Hematopoietic multipotent progenitor cell treated with erythropoietin and hydrocortisone succinate and interleukin-3 and kit ligand, for 4 days (in vitro differentiated cells): ENCODE measurements around the gene PPL.
A peak's percentile ranks its signal among the peaks of the same experiment; 100 is the strongest.
"Not testable (repeated sequence)": the region's sequence is repeated elsewhere in the genome, so short reads cannot be mapped to it uniquely, and the experiment has no call there.

Experiments
- DNase-seq: peaks from one replicate; pipeline ENCODE4 v3.0.0-alpha.2; 2015

The PPL gene

DNA sequence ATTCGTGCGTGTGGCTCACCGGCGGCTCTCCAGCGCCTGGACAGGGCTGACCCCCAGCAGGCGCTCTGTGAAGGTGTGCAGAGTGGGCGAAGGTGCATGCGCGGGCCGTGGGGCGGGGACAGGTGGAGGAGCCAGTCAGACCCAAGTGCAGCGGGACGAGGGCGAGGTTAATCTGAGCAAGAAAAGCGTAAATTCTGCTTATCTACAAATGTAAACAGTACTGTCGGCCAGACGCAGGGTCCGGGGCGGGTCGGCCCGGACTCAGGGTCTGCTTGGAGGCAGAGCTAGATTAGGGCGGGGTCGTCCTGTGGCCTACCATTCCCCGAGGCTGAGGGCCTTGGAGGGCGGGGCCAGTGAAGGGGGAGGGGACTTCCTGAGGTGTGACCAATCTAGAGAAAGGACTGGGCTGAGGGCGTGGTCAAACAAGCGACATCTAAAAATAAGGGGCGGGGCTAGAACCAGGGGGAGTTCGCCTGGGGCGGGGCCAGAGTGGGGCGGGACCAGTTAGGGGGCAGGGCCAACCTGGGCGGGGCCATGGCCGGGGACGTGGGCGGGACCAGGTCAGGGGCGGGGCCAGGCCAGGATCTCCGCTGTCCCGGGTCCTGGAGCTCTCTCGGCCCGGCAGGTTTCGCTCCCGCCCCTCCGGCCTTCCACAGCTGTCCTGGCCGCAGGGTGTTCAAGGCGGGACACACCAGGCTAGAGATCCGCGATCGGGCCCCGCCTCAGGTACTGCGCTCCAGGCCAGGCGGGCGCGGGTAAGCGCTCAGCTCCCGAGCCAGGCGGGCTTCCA, 21.0 kb upstream of the PPL start, which contains the start of gene SEC14L5:
Gene SEC14L5 (plus strand): TSS at position 611 of the 790 bp plus-strand sequence. CDS start 994 bp downstream, outside the sequence.
- DNase-seq: peak; percentile 99

- no peak for DNase-seq
Measured at GRCh38 chr16:4957420-4957719, 20.4 kb upstream of the PPL start.

DNA sequence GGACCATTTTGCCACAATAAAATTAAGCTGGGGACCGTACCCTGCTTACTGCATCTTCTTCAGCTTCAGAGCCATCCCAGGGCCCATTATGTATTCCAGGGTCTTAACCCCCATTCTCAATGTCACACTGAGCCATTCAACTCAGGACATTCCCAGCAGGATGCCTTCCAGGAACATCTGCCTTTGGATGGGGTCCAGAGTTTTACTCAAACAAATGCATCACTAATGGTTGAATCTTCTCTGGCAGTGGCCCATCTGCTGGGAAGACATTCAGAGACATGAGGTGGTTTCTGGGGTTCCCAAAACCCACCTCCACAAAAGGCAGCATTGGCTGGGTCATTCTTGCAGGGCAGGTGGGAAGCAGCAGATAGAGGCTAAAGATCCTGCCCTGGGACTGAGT, 17.8 kb upstream of the PPL start:
- no peak for DNase-seq

DNA sequence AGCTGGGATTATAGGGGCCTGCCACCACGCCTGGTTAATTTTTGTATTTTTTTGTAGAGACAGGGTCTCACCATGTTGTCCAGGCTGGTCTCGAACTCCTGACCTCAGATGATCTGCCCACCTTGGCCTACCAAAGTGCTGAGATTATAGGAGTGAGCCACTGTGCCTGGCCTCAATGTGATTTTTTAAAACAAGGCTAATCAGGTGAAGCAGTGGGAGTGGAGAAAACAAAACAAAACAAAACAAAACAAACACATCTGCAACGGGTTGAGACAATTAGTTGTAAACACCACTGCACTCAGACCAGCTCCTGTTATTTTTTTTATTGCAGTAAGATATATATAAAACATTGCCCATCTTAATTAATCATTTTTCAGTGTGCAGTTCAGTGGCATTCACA, 14.6 kb upstream of the PPL start:
- not testable (repeated sequence) for DNase-seq

- no peak for DNase-seq
Measured at GRCh38 chr16:4949986-4950385, 13.0 kb upstream of the PPL start.

GRCh38 chr16:4948903-4949766, 12.2 kb upstream of the PPL start:
- no peak for DNase-seq

DNA sequence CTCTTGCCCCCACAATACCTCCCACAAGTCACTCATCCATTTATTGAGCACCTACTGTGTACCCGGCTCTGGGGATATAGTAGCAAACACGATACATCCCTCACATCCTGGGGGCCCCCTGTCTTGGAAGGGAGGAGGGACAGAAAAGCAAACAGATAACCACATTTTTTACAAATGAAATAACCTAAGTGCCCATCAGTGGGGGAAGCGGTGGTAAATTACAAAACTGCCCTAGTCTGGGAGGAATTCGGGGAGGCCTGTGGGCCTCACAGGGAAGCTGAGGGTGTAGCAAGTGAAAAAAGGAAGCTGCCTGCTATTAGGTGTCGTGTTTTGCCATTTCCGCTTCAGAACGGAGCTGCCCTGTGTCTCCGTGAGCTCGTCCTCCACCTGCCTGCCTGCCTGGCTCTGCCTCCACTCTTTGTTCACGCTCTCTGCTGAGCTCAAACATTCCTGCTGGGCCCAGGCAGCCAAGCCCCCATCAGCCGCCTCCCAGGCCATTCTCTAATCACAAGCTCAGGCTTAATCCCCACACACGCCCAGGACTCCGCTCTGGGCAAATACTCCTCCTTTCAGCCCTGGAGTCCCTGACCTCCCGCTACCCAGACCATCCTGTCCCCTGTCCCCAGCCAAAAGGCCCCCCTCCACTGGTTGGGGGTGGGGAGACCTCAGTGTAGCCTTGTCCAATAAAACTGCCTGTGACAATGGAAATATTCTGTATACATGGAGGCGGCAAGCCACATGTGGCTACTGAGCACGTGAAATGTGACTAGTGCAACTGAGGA, 11.0 kb upstream of the PPL start:
- peak; percentile 50 for DNase-seq

DNA sequence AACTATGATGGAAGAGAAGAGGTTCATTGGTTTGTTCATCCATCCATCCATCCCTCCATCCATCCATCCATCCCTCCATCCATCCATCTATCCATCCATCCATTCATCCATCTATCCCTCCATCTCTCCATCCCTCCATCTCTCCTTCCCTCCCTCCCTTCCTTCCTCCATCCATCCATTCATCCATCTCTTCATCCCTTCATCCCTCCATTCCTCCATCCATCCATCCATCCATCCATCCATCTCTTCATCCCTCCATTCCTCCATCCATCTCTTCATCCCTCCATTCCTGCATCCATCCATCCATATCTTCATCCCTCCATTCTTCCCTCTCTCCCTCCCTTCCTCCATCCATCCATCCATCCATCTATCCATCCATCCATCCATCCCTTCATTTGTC, 10.0 kb upstream of the PPL start:
- DNase-seq: no peak

- DNase-seq: no peak
Measured at GRCh38 chr16:4945560-4946502, 8.9 kb upstream of the PPL start.

DNA sequence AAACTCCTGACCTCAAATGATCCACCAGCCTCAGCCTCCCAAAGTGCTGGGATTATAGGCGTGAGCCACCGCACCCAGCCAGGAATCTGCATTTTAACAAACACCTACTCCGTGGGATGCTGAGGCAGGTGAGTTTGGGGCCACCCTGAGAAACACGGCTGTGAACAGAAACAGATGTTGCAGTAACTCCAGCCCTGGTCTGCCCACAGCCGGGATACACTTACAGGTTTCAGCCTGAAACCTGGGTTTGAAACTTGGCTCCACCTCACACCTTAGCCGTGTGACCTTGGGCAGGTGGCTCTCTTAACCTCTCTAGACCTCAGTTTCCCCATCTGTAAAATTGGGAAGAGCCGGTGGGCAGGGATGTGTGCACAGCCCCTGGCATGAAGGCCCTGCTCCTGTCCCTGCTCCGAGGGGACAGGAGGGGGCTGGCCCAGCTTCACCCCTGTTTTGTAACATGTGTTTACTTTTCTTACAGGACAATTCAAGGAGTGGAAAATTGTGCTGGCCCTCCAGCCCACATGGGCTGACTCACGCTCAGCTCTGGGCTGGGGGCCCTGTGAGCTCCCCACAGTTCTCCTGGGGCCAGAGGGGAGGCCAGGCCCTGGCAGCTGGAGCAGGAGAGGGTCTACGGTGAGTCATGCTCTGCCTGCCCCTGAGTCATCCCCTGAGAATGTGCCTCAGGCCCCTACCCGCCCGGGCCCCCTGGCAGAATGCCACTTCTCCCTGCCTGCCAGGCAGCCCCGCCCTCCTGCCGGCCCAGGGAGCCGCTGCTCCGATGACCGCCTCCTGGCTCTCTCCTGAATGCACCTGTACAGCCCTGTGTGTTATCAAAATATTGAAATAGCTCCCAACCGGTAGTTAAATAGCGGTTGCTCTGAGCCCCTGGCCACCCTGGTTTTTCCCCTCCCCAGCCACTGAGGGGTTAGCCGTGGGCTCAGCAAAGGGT, 7.7 kb upstream of the PPL start:
- DNase-seq: peak; percentile 65

GRCh38 chr16:4942481-4942880, 5.5 kb upstream of the PPL start:
- DNase-seq: no peak

GRCh38 chr16:4940719-4941118, 3.8 kb upstream of the PPL start:
- no peak for DNase-seq

DNA sequence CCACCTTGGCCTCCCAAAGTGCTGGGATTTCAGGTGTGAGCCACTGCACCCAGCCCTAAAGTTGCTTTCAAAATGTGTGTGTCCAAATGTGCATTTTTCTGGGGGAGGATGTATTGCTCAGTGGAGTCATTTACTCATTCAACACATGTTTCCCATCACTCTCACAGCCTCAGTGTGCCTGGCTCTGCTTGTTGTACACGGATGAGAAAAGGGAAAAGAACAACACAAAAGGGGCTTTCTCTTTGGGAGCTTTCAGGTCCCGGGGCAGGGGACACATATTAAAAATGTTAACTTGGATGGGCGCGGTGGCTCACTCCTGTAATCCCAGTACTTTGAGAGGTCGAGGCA, 1.7 kb upstream of the PPL start:
- no peak for DNase-seq

DNA sequence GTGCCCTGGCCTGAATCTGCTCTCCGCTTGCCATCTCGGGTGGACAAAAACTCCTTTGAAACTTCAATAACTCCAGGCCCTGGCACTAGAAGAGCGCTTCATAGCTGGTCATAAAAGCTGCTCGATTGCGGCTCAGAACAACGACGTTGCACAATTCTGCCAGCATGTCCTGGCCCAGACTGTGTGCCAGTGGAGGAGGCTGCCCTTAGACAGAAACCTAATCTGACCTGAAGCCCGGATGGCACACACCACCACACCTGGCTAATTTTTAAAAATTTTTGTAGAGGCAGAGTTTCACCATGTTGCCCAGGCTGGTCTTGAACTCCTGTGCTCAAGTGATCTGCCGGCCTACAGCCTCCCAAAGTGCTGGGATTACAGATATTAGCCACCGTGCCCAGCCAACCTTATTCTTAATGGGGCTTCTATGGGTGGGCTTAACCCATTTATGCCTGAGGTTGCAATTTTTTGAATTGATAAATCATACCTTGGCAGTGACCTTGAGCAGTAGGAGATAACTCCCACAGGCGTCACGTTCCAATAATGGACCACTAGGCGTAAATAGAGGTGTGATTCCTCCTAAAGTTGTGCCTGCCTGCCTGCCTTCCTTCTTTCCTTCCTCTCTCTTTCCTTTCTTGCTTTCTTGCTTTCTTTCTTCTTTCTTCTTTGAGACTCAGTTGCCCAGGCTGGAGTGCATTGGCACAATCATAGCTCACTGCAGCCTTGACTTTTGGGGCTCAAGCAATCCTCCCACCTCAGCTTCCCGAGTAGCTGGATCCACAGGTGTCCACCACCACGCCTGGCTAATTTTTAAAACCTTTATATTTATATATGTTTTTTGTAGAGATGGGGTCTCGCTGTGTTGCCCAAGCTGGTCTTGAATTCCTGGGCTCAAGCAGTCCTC, 1.1 kb upstream of the PPL start:
- DNase-seq: no peak

DNA sequence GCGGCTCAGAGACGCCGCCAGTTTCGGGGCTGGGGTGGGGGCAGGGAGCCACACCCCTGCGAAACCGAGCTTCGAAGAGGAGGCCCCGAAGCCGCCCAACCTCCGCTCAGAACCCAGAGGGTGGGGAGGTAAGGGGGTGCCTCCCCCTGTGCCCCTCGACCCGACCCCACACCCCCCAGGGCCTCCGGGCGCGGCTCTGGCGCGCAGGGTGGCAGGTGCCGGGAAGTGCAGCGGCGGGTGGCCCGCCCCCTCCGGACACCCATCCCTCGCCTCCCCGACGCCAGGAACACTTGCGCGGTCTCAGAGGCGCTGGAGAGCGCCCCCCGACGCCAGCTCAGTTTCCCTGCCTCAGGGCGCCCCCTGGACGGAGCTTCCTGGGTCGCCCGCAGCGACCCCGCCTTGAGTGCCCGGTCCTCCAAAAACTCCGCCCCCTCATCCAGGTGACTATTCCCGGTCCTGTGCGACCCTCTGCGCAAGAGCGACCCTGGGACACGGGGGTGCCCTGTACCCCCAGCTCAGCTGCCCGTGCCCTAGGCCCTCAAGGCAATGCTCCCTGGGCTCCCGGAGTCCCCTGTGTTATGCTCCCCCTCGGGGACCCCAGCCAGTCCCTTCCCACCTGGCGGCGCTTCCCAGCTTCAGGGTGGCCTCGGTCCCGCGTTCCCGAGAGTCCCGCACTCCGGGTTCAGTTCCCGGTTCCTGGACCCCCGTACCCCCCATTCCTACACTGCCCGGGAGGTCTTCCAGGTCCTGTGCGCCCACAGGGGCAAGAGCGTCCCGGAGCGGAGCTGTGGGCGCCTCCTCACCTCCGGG, 562 bp downstream of the PPL start:
- peak; percentile 39 for DNase-seq

- no peak for DNase-seq
Measured at GRCh38 chr16:4935241-4935855, 1.6 kb downstream of the PPL start.

DNA sequence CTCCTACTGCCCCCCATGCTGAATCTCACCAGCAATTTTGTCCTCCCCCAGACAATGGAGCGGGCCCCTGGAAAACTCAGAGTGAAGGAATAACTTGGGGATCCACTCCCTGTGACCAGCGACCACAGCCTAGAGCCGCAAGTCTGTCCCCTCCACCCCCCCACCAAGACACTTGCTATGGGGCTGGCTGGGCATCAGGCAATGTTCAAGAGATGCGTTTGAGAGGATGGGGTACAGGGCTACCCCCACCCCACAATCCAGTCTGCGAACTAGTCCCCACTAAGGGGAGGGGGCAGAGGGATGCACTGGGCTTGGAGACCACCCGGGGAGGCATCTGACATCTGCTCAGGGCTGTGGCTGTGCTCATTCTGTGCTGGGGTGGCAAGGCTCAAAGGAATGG, 2.4 kb downstream of the PPL start:
- DNase-seq: no peak

GRCh38 chr16:4933871-4934395, 3.0 kb downstream of the PPL start:
- no peak for DNase-seq
